Fibroblast of the conjunctiva (primary cell): ENCODE results near the gene POLR2I.
"Not testable (repeated sequence)": the region's sequence is repeated elsewhere in the genome, so short reads cannot be mapped to it uniquely, and the experiment has no call there.

ENCODE experiments used
- DNase-seq: peaks from one replicate; pipeline ENCODE4 v3.0.0-alpha.2; 2010; ENCODE audit warnings: low read depth

The POLR2I gene

DNA sequence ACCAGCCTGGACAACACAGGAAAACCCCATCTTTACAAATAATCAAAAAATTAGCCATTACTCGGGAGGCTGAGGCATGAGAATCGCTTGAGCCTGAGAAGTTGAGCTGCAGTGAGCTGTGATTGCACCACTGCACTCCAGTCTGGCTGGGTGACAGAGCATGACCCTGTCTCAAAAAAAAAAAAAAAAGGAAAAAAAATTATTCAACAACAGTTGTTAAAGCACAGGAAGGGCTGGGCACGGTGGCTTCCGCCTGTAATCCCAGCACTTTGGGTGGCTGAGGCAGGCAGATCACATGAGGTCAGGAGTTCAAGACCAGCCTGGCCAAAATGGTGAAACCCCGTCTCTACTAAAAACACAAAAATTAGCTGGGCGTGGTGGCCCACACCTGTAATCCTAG, 16.5 kb upstream of the POLR2I start:
- DNase-seq, result not testable (repeated sequence)

DNA sequence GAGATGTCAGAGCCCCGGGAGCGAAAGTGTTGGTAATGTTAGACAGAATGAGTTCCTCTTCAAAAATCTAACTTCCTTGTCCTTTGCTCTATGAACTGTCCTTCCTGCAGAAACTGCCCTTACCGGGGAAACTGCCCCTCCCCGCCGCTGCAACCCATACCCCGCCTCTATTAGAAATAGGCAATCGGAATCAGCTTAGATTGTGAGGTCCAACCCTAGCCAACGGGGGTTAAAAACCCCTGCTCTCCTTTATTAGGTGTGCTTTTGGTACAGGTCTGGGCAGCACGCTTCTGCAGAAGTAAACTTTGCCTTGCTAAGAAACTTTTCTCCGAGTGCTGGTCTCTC, 13.7 kb upstream of the POLR2I start:
- DNase-seq, result no peak

DNA sequence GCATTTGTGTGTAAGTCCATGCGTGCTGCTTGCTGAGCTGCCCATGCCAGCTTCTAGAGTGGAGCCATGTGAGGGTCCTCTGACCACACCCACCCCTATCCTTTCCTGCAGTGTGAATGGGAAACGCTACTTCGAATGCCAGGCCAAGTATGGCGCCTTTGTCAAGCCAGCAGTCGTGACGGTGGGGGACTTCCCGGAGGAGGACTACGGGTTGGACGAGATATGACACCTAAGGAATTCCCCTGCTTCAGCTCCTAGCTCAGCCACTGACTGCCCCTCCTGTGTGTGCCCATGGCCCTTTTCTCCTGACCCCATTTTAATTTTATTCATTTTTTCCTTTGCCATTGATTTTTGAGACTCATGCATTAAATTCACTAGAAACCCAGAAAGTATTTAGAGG, 10.9 kb upstream of the POLR2I start:
- DNase-seq, result no peak

DNA sequence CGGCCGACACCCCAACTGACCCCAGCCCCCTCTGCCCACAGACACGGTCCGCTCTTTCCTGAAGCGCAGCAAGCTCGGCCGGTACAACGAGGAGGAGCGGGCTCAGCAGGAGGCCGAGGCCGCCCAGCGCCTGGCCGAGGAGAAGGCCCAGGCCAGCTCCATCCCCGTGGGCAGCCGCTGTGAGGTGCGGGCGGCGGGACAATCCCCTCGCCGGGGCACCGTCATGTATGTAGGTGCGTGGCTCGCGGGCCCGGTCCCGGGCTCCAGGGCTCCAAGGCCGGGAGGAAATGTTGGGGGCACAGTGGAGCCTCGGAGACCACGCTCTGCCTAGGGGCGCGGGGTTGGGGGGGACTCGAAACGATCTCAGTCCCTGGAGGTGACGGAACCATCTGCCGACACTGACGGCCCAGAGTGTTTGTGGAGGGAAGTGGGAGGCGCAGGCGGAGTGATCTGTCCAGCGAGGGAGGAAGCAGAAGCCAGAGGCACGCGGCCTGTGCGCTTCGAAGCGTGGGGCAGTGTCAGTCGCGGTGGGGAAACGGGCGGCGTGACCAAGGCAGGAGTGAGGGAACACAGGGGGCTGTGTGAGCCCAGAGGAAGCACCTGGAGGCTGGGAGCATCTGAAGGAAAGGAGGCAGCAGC, 6.9 kb upstream of the POLR2I start:
- DNase-seq, result no peak

DNA sequence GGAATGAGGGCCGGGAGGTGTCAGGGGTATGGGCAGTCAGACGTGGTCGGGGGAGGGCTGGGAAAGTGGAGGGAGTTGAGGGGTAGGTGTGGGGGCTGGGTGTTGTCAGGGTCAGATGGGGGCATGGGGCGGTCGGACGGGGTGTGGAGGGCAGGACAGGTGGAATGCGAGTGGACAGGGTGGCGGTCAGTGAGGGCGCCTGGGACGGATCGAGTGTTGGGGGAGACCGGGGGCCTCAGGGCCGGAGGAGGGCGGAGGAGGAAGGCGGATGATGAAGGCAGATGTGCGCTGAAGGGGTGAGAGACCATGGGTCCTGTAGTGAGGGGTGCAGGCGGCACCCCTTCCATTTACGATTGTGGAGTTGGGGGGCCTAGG, 6.3 kb upstream of the POLR2I start:
- no peak for DNase-seq

DNA sequence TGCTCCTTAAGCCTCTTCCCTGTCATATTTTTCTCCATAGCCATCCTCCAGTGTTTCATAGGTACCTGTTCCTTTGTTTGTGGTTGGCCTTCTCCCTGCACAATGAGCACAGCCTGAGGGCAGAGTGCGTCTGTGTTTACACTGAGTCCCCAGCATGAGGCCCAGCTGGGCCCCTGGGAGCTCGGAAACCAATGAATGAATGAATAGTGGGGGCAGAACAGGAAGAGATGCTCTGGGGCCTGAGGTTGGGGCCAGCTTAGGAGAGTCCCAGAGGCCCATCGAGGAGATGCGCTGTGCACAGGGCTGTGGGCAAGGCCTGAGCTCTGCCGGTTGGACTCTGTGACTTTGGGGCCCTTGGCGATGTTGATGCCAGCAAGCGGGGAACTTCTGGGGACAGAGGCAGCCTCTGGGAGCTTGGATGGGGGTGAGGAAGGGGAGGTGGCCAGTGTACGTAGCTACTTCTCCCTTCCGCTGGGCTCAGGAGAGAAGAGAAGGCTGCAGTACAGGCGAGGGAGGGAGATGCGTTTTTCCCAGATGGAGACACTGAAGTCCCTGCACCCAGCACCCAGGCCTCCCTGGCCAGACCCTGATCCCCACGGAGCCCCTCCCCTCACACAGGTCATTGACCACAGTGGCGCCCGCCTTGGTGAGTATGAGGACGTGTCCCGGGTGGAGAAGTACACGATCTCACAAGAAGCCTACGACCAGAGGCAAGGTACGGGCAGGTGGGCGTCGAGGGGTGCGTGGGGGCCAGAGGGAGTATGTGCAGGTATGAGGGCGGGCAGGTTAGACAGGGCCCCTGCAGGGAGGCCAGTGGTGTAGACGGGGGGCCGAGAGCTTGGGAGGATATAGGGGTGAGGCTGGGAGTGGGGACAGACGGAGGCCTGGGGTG, 5.7 kb upstream of the POLR2I start:
- no peak for DNase-seq

DNA sequence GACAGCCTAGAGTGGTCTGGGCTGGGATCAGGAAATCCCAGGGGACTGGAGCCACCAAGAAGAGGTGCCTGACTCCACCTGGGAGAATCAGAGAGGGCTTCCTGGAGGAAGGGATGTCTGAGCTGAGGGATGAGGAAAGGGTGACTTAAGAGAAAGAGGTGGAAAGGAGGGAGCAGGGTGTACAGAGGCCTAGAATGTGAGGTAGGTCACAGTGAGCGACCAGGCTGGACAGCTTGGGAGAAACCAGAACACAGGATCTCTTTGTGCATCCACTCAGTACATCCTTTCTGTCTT, 1.6 kb upstream of the POLR2I start:
- DNase-seq, result no peak

DNA sequence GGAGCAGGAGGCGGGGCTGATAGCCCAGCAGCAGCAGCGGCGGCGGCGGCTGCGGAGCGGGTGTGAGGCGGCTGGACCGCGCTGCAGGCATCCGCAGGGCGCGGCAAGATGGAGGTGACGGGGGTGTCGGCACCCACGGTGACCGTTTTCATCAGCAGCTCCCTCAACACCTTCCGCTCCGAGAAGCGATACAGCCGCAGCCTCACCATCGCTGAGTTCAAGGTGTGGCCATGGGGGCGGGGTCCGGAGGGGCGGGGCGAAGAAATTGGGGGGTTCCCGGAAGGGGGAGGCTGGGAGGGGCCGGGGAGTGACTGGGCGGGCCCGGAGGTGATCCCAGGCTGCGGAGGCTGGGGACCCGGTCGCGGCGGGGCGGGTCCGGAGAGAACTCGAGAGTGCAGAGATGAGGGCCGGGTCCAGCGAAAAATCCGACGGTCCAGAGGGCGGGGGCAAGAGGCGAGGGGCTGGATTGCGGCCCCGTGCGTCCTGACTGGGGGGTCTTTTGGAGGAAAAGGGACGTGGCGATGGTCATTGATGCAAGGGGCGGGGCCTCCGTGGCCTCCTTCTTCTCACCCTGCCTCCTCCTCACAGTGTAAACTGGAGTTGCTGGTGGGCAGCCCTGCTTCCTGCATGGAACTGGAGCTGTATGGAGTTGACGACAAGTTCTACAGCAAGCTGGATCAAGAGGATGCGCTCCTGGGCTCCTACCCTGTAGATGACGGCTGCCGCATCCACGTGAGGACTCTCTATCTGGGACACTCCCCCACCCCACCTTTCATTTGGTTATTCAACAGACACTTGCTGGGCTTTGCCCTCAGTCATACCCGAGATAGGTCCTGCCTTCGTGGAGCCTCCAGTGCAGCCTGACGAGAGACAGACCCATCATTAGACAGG, 1.0 kb upstream of the POLR2I start, which contains the start of gene TBCB:
Gene TBCB, plus strand, starts transcription at position 16 of the 891 bp plus-strand sequence. Its CDS starts 93 bp downstream, at position 109.
- no peak for DNase-seq

DNA sequence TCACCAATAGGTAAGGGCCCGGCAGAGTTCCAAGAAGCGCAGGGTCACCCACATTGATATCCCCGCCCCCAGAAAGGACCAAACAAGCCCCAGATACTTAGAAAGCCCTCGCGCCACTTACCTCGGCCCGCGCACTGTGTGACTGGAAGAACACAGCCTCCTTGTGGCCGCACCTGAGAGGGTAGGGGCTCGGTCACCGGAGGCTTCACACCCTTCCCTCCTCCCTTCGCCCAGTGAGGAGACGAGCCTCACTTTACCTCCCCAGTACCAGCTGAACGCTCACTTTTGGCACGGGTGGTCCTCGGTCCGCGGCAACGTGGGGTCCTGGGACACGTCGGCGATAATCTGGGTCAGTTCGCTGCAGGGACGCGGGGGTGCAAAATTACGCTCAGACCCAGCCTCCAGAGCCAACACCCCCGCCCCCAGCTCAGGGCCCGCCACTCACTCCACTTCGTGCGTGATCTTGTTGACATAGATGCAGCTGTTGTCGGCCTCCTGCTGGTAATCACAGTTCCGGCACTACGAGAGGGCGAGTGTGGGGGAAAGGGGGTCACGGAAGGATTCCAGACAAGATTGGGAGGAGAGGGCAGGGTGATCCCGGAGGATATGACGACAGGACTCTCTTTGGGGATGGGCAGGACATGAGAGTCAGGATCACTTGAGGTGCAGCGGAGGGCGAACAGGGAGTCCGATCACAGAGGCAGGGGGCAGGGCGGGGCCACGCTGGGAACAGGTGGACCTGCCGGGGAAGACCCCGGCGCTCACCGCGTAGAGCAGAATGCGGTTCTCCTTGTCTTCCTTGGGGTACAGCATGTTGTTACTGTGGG, 568 bp downstream of the POLR2I start:
- DNase-seq, result no peak

DNA sequence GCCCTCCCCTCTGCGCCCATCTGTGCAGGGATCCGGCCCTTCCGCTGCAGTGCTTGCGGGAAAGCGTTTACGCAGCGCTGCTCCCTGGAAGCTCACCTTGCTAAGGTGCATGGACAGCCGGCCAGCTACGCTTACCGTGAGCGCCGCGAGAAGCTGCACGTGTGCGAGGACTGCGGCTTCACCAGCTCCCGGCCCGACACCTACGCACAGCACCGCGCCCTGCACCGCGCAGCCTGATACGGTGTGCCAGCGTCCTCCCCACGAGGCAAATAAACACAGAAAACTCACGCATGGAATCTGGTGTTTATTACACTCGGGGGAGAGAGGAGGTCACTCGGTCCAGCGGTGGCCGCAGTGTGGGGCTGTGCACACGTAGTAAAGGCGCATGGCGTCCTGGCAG, 1.2 kb downstream of the POLR2I start:
- no peak for DNase-seq

DNA sequence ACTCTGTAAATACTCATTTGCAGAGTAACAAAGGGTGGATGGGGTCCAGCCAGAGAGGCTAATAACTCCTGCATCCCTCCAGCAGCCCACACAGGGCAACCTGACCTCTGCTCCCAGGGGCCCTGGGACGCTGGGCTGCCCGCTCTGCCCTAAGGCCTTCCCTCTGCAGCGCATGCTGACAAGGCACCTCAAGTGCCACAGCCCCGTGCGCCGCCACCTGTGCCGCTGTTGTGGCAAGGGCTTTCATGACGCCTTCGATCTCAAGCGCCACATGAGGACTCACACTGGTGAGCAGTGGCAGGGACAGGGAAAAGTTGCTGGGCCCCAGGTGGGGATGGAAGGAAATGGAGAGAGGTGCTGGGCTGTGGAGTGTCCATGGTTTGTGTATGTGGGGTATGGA, 2.0 kb downstream of the POLR2I start:
- no peak for DNase-seq

DNA sequence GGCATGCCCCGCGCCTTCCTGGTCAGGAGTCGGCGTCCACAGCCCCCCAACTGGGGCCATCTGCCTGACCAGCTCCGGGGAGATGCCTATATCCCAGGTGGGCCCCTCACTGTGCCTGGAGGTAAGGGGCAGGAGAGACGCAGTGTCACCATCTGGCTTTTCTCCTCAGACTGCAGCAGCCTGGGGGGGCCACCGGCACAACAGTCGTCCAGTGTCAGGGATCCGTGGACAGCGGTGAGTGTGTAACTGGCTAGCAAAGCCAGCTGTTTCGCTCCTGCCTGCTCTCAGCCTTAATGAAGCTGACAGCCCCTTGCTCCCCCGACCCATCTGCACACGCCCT, 3.5 kb downstream of the POLR2I start:
- no peak for DNase-seq

DNA sequence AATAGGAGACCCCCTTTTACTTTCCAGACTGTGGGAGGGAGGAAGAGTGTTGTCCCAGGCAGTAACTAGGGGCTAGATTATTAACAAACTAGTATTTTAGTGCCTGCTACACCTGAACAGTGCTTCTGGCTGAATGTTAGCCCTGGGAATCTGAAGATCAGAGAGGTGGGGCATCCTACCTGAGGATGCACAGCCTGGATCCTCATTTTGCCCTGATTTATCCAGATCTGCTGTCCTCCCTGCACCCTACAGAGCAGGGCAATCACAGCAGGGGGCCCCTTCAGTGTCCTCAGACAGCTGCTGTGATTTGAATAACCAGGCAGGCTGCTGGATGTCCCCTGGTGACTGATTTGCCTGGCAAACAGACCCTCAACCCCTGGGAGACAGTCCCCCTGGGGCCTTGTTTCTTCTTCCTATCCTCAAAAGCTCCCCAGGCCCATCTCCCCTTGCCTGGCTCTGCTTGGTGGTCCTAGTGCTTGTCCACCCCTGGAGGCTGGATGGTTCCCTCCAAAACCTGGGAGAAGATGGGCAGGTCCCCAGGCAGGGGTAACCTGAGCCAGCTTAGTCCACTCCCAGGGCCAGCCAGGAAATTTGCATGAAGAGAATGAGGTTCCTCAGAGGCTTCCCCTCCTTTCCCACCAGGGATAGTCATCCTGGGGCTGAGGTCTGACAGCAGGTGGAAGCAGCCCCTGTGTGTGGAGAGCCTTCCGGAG, 4.0 kb downstream of the POLR2I start, which contains the start of gene OVOL3:
Gene OVOL3, plus strand, starts transcription at position 657 of the 713 bp plus-strand sequence. CDS start 60 bp downstream, outside the sequence.
- DNase-seq, result no peak

DNA sequence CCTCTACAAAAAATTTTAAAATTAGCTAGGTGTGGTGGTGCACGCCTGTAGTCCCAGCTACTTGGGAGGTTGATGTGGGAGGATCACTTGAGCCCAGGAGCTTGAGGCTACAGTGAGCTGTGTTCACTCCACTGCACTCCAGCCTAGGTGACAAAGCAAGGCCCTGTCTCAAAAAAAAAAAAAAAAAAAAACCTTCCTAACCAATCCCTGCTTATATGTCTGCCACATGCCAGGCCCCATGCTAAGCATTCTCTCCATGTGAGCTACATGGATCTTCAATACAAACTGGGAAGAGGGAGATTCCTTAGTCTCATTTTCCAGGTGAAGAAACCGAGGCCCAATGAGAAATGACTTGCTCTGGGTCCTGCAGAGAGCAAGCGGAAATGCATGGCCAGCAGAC, 6.0 kb downstream of the POLR2I start:
- DNase-seq, result no peak

DNA sequence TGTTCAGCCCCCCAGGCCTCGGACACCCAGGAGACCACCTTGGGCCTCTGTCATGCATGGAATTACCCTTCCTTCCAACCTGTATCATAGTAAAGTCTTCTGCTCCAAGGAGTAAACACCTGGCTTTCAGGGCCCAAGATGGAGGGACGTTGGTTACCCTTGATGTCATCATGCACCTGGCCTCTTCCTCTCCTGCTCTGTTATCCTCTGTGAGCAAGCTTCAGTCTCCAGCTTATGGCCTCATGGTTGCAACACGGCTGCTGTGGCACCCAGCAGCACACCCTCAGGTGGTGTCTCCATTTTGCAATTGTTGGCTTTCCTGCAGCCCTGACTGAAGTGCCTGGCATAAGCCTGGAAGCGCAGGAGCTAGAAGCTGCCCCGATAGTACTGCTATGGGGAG, 7.7 kb downstream of the POLR2I start:
- no peak for DNase-seq

DNA sequence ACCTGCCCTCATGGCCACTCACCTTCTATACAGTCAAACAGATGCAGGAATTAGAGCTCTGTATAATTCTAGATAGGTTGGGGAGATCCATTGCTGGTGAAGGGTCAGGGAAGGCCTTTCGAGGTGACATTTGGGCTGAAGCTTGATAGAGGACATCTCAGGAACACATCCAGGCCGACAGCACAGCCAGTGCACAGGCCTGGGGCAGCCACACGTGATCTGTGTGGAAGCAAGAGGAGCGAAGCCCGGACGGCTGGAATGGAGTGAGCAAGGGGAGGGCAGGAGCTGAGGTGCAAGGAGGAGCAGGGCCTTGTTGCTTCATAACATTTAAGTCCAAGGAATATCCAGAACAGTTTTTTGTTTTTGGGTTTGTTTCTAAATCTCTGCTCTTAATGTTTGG, 8.2 kb downstream of the POLR2I start:
- no peak for DNase-seq

DNA sequence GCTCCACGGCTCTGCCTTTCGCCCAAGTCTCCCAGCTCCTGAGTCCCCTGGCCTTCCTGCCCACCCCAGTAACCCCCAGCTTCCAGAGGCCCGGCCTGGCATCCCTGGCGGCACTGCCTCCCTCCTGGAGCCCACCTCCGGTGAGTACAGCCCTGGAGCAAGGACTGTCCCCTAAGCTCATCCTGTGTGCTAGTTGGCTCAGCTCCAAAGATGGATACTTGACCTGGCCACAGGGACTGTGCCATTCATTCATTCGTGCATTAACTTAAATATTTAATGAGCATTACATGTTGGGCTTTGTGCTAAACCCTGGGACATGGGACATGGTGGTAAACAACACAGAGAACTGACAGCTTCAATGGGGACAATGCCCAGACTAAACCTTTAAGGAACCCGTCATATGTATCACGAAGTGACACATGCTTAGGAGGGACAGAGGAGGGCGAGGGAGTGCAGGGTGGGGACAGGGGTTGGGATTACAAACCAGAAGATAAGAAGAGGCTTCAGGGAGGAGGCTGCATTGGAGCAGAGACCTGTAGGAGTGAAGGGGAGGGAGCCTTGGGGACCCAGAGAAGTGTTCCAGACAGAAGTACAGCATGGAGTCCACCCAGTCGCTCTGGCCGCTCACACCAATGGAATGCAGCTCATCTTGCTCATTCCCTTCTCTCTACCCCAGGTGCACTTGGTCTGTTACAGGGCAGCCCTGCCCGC, 10.7 kb downstream of the POLR2I start:
- no peak for DNase-seq

DNA sequence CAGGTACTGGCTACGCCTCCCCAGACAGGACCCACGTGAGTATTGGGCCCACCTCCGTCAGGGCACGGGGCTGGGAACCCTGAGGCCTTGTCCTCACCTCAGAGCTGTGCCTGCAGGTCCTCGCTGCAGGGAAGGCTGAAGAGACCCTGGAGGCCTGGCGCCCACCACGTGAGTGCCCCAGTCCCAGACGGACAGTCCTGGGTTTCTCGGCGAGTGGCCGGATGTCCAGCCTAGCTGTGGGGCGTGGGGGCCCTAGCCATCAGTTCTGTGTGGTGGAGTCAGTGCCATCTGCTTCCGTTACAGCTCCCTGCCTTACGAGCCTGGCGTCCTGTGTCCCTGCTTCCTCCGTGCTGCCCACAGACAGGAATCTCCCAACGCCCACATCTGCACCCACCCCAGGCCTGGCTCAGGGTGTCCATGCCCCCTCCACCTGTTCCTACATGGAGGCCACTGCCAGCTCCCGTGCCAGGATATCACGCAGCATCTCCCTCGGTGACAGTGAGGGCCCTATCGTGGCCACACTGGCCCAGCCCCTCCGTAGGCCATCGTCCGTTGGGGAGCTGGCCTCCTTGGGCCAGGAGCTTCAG, 11.5 kb downstream of the POLR2I start:
- DNase-seq, result no peak

DNA sequence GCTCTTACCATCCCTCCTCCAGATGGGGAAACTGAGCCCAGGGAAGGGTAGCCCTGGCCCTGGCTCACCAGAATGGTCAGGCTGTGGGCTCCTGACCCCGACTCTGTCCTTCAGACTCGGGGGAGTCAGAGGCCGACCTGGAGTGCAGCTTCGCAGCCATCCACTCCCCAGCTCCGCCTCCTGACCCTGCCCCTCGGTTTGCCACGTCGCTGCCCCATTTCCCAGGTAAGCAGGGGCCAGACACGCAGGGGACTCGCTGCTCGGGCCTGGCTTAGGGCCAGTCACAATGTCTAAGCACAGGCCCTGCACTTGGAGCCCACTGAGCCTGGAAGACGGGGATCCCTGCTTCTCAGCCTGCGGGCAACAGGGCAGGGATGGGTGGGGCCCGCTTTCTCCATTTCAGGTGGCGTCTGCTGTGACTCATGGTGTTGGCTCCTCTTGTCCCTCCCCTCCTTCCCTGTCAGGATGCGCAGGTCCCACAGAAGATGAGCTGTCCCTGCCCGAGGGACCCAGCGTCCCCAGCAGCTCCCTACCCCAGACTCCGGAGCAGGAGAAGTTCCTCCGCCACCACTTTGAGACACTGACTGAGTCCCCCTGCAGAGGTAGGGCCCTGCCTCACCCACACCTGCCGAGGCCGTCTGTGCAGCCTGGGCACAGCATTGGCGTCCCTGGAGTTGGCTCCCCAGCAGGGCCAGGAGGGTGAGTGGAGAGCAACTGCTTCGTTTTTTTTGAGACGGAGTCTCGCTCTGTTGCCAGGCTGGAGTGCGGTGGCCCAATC, 12.9 kb downstream of the POLR2I start:
- no peak for DNase-seq

DNA sequence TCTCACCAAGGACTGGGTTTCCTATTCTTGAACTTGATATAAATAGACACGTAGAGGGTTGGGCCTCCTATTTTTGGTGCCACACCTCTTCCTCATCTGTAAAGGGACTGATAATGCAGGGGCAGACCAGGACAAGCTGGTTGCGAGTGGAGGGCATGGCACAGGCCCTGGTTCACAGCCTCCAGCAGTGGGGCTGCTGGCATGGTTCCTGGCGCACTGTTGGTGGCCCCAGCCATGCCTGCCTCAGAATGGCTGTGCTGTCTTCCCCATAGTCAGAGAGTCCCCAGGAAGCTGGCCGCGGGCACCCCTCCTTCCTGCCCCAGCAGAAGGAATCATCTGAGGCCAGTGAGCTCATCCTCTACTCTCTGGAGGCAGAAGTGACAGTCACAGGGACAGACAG, 14.2 kb downstream of the POLR2I start:
- DNase-seq, result no peak
